H9 (cell line): ENCODE data around the gene CXCL9. TPM values are rescaled to one million over a fixed set of nuclear protein-coding genes. Genes with fewer than 3 reads are reported as not detected.
"Not testable (repeated sequence)": the region's sequence is repeated elsewhere in the genome, so short reads cannot be mapped to it uniquely, and the experiment has no call there.

Source experiments
- DNase-seq: peaks from one replicate; pipeline ENCODE4 v3.0.0-alpha.2; 2017
- H2AFZ ChIP-seq: one replicate; pipeline ENCODE4 v1.6.1; 2013; ENCODE audit warnings: mild to moderate bottlenecking, low read length, control low read depth, moderate library complexity
- H2AK5ac ChIP-seq: 2 replicates; pipeline ENCODE4 v1.6.1; 2013; ENCODE audit warnings: low read length, control low read depth, mixed read lengths; ENCODE audit not compliant: insufficient read length
- H2BK120ac ChIP-seq: one replicate; pipeline ENCODE4 v1.6.1; 2013; ENCODE audit warnings: low read depth, mild to moderate bottlenecking, low read length, control low read depth, inconsistent platforms; ENCODE audit not compliant: poor library complexity, severe bottlenecking
- H2BK12ac ChIP-seq: 2 replicates; pipeline ENCODE4 v1.6.1; 2013; ENCODE audit warnings: low read length, control low read depth, mixed read lengths, low read depth; ENCODE audit not compliant: insufficient read length
- H2BK15ac ChIP-seq: 2 replicates; pipeline ENCODE4 v1.6.1; 2013; ENCODE audit warnings: low read depth, low read length, control low read depth
- H2BK20ac ChIP-seq: one replicate; pipeline ENCODE4 v1.6.1; 2013; ENCODE audit warnings: low read depth, mild to moderate bottlenecking, low read length, control low read depth, inconsistent platforms; ENCODE audit not compliant: poor library complexity, severe bottlenecking
- H2BK5ac ChIP-seq: 2 replicates; pipeline ENCODE4 v1.6.1; 2013; ENCODE audit warnings: low read length, control low read depth, mixed read lengths; ENCODE audit not compliant: insufficient read length
- H3K14ac ChIP-seq: 2 replicates; pipeline ENCODE4 v1.6.1; 2013; ENCODE audit warnings: low read length, control low read depth; ENCODE audit not compliant: insufficient read depth
- H3K18ac ChIP-seq: 2 replicates; pipeline ENCODE4 v1.6.1; 2013; ENCODE audit warnings: low read depth, mild to moderate bottlenecking, mixed read lengths, low read length, control low read depth; ENCODE audit not compliant: insufficient read length
- H3K23ac ChIP-seq: 2 replicates; pipeline ENCODE4 v1.6.1; 2013; ENCODE audit warnings: low read length, control low read depth, mixed read lengths, low read depth; ENCODE audit not compliant: insufficient read length
- H3K23me2 ChIP-seq: 2 replicates; pipeline ENCODE4 v1.6.1; 2013; ENCODE audit warnings: low read depth, mild to moderate bottlenecking, mixed read lengths, low read length, control low read depth; ENCODE audit not compliant: insufficient read length, poor library complexity, severe bottlenecking
- H3K27ac ChIP-seq: 2 replicates; pipeline ENCODE4 v1.5.1; 2013; ENCODE audit warnings: low read length, control low read depth, mixed read lengths, low read depth; ENCODE audit not compliant: insufficient read length
- H3K27me3 ChIP-seq: 2 replicates; pipeline ENCODE4 v1.6.1; 2013; ENCODE audit warnings: low read length, control low read depth, inconsistent platforms; ENCODE audit not compliant: insufficient read depth
- H3K4ac ChIP-seq: 2 replicates; pipeline ENCODE4 v1.6.1; 2013; ENCODE audit warnings: low read depth, mild to moderate bottlenecking, control low read depth, inconsistent platforms, low read length, moderate library complexity
- H3K4me1 ChIP-seq: 2 replicates; pipeline ENCODE4 v1.6.1; 2013; ENCODE audit warnings: low read length, control low read depth, inconsistent platforms; ENCODE audit not compliant: insufficient read depth
- H3K4me2 ChIP-seq: 2 replicates; pipeline ENCODE4 v1.6.1; 2013; ENCODE audit warnings: low read length, control low read depth, mixed read lengths; ENCODE audit not compliant: insufficient read length, insufficient read depth
- H3K56ac ChIP-seq: 2 replicates; pipeline ENCODE4 v1.6.1; 2013; ENCODE audit warnings: low read depth, mild to moderate bottlenecking, mixed read lengths, low read length, control low read depth; ENCODE audit not compliant: insufficient read length
- H3K79me1 ChIP-seq: 2 replicates; pipeline ENCODE4 v1.6.1; 2013; ENCODE audit warnings: low read depth, mild to moderate bottlenecking, moderate library complexity, low read length, control low read depth, inconsistent platforms; ENCODE audit not compliant: insufficient read depth, poor library complexity, severe bottlenecking
- H3K79me2 ChIP-seq: 2 replicates; pipeline ENCODE4 v1.6.1; 2013; ENCODE audit warnings: low read length, control low read depth, inconsistent platforms; ENCODE audit not compliant: insufficient read depth
- H3K9ac ChIP-seq: 2 replicates; pipeline ENCODE4 v1.6.1; 2013; ENCODE audit warnings: low read length, control low read depth, mixed read lengths; ENCODE audit not compliant: insufficient read length; ENCODE audit errors: extremely low read depth
- H3K9me3 ChIP-seq: one replicate; pipeline ENCODE4 v1.6.1; 2013; ENCODE audit warnings: low read depth, low read length, inconsistent platforms; ENCODE audit not compliant: control insufficient read depth
- H3T11ph ChIP-seq: one replicate; pipeline ENCODE4 v1.6.1; 2013; ENCODE audit warnings: mild to moderate bottlenecking, low read length, control low read depth, inconsistent platforms
- H4K20me1 ChIP-seq: one replicate; pipeline ENCODE4 v1.6.1; 2013; ENCODE audit not compliant: control insufficient read depth, insufficient read length, insufficient read depth
- H4K5ac ChIP-seq: 2 replicates; pipeline ENCODE4 v1.6.1; 2013; ENCODE audit warnings: low read depth, mild to moderate bottlenecking, mixed read lengths, low read length, control low read depth; ENCODE audit not compliant: insufficient read length
- H4K8ac ChIP-seq: replicated peaks from 2 replicates; pipeline ENCODE4 v1.6.1; 2013; ENCODE audit warnings: low read length, control low read depth, mixed read lengths, low read depth; ENCODE audit not compliant: insufficient read length
- H4K91ac ChIP-seq: 2 replicates; pipeline ENCODE4 v1.6.1; 2013; ENCODE audit warnings: low read depth, mild to moderate bottlenecking, moderate library complexity, mixed read lengths, low read length, control low read depth; ENCODE audit not compliant: insufficient read length
- H3K27ac Mint-ChIP-seq, 3 experiments: 2 replicates in 2 of 3; 3 replicates in 1 of 3; pipeline ENCODE4 v1.8.0; 2020 to 2021; ENCODE audit warnings: mixed read lengths in 3 of 3, mild to moderate bottlenecking in 1 of 3, moderate library complexity in 1 of 3
- H3K27me3 Mint-ChIP-seq: 2 replicates; pipeline ENCODE4 v1.8.0; 2021; ENCODE audit warnings: low read depth, mild to moderate bottlenecking, moderate library complexity, mixed read lengths
- H3K36me3 Mint-ChIP-seq, 3 experiments: 2 replicates in 2 of 3; 3 replicates in 1 of 3; pipeline ENCODE4 v1.8.0; 2020 to 2021; ENCODE audit warnings: low read depth in 3 of 3, mixed read lengths in 3 of 3; ENCODE audit not compliant: insufficient read depth in 1 of 3
- H3K4me1 Mint-ChIP-seq, 2 experiments: 2 replicates each; pipeline ENCODE4 v1.8.0; 2020; ENCODE audit warnings: mixed read lengths in 2 of 2
- H3K4me3 Mint-ChIP-seq, 2 experiments: 2 replicates in 1 of 2; 3 replicates in 1 of 2; pipeline ENCODE4 v1.8.0; 2020 to 2021; ENCODE audit warnings: mild to moderate bottlenecking in 2 of 2, mixed read lengths in 2 of 2, moderate library complexity in 1 of 2
- H3K9me3 Mint-ChIP-seq, 2 experiments: 2 replicates in 1 of 2; 3 replicates in 1 of 2; pipeline ENCODE4 v1.8.0; 2020; ENCODE audit warnings: mild to moderate bottlenecking in 2 of 2, mixed read lengths in 2 of 2, moderate library complexity in 1 of 2
- CTCF ChIP-seq: fragments of 200-600 bp; sonication (generic); conservative IDR thresholded peaks from 3 replicates; pipeline ENCODE4 v1.8.0; 2021; ENCODE audit warnings: antibody characterized with exemption, mild to moderate bottlenecking
- WGBS: extraction: QIAGEN DNeasy Blood & Tissue Kit; methylation state at CpG from one replicate; pipeline ENCODE4 v1.1.7; 2013; ENCODE audit warnings: missing lambda C conversion rate, low lambda C conversion rate, mixed read lengths; ENCODE audit not compliant: insufficient read length; ENCODE audit errors: extremely low coverage; 5-methylcytosine and 5-hydroxymethylcytosine counted together
- total RNA-seq: library from RNA; stranded (reverse); gene quantifications from 2 replicates; pipeline ENCODE4 v1.2.1, GENCODE V29; 2021

CXCL9 gene
- total RNA-seq, 1 experiment from 2014 or later = not detected

- H3K4me3 Mint-ChIP-seq = no peak overlapping the region
Observed at GRCh38 chr4:75963558-75963957, 43.8 kb downstream of the CXCL9 start.

GRCh38 chr4:75962072-75962471 is 45.2 kb downstream of the CXCL9 start:
- H3K56ac ChIP-seq, H3K79me2 ChIP-seq, DNase-seq, H2BK5ac ChIP-seq, H3K14ac ChIP-seq, H2AK5ac ChIP-seq, H2AFZ ChIP-seq, H3K27ac ChIP-seq, H3K27me3 Mint-ChIP-seq, H4K5ac ChIP-seq, H3K18ac ChIP-seq, H3K4me1 ChIP-seq, H3T11ph ChIP-seq, H3K4me3 Mint-ChIP-seq, H3K4me2 ChIP-seq, H2BK120ac ChIP-seq, H2BK20ac ChIP-seq, H3K27ac Mint-ChIP-seq, H3K4me1 Mint-ChIP-seq, H3K23ac ChIP-seq, H2BK15ac ChIP-seq, H3K27me3 ChIP-seq, H4K8ac ChIP-seq, H4K91ac ChIP-seq, H3K23me2 ChIP-seq, H4K20me1 ChIP-seq, H3K79me1 ChIP-seq, H3K4ac ChIP-seq, H2BK12ac ChIP-seq, H3K9ac ChIP-seq, H3K9me3 ChIP-seq: not testable (repeated sequence)
- Mint-ChIP-seq H3K36me3 (peaks cover 81 to 98% (median 98%) of the 10 kb centered on the region in 3 experiments), H3K9me3 (peaks cover 9 to 22% of the 10 kb centered on the region in 2 experiments; a peak in 4 of 5 replicates)
- no CpG with 5 or more reads among the region's 4 CpGs for WGBS

More at GRCh38 chr4:75963558-75963957, 43.8 kb downstream of the CXCL9 start:
- H3K27me3 ChIP-seq = no peaks in the 10 kb centered on the region
- Mint-ChIP-seq H3K9me3 (peaks cover 9 to 22% of the 10 kb centered on the region in 2 experiments; a peak in 4 of 5 replicates), H3K4me1 (no peaks in the 10 kb centered on the region), H3K36me3 (peaks cover 82 to 98% (median 98%) of the 10 kb centered on the region in 3 experiments), H3K27ac (no peak overlapping the region), H3K27me3 (no peaks in the 10 kb centered on the region)
- H2BK12ac ChIP-seq = no peak overlapping the region
- H3K23ac ChIP-seq = no peak overlapping the region
- H4K8ac ChIP-seq = no peak overlapping the region
- H3K4me2 ChIP-seq = no peak overlapping the region
- DNase-seq = no peak
- no peak overlapping the region for H2BK120ac ChIP-seq
- no peaks in the 10 kb centered on the region for H3K4me1 ChIP-seq
- H3T11ph ChIP-seq = no peak overlapping the region
- H3K18ac ChIP-seq = no peak overlapping the region
- H4K20me1 ChIP-seq = no peaks in the 10 kb centered on the region
- H3K9me3 ChIP-seq = peaks cover 10% of the 10 kb centered on the region
- no peak overlapping the region for H4K91ac ChIP-seq
- H2AFZ ChIP-seq = no peak overlapping the region
- no peak overlapping the region for H3K4ac ChIP-seq
- no peaks in the 10 kb centered on the region for H3K79me1 ChIP-seq
- H3K27ac ChIP-seq = no peak overlapping the region
- H3K56ac ChIP-seq = no peak overlapping the region
- no peak overlapping the region for H4K5ac ChIP-seq
- TF ChIP-seq CTCF = no peak
- no peak overlapping the region for H3K14ac ChIP-seq
- no CpG with 5 or more reads among the region's 2 CpGs for WGBS
- H2BK15ac ChIP-seq = no peak overlapping the region
- no peak overlapping the region for H3K9ac ChIP-seq
- H3K79me2 ChIP-seq = no peaks in the 10 kb centered on the region
- H2AK5ac ChIP-seq = no peak overlapping the region
- H3K23me2 ChIP-seq = no peaks in the 10 kb centered on the region
- H2BK20ac ChIP-seq = no peak overlapping the region
- H2BK5ac ChIP-seq = no peak overlapping the region
